GM18909 (cell line): Measurements from ENCODE around the gene PCDHGA5.
A peak's percentile ranks its signal among the peaks of the same experiment; 100 is the strongest.
"Not testable (repeated sequence)": the region's sequence is repeated elsewhere in the genome, so short reads cannot be mapped to it uniquely, and the experiment has no call there.

ENCODE experiments used
- ATAC-seq: cut with Tn5 transposase; IDR thresholded peaks from one replicate; pipeline ENCODE4 v1.9.1; 2021; ENCODE audit warnings: mild to moderate bottlenecking; ENCODE audit not compliant: unreplicated experiment, poor library complexity

PCDHGA5 gene

GRCh38 chr5:141349917-141350619, 13.9 kb upstream of the PCDHGA5 start, which contains the start of gene PCDHGB1:
Gene PCDHGB1, plus strand, starts transcription at chr5:141350099. Its CDS starts 162 bp downstream, at chr5:141350261.
- peak; percentile 54 for ATAC-seq

- no peak for ATAC-seq
Measured at GRCh38 chr5:141351591-141351990, 12.4 kb upstream of the PCDHGA5 start.

- no peak for ATAC-seq
Measured at GRCh38 chr5:141354900-141355469, 9.0 kb upstream of the PCDHGA5 start, which contains the start of gene PCDHGA4. Gene PCDHGA4, plus strand, starts transcription at chr5:141355021. Its CDS starts 87 bp downstream, at chr5:141355108.

- ATAC-seq: no peak
Measured at GRCh38 chr5:141355641-141356040, 8.3 kb upstream of the PCDHGA5 start.

- ATAC-seq: no peak
Measured at GRCh38 chr5:141356133-141356532, 7.8 kb upstream of the PCDHGA5 start.

GRCh38 chr5:141356950-141357349, 7.0 kb upstream of the PCDHGA5 start:
- no peak for ATAC-seq

- ATAC-seq: peak; percentile 72
Measured at GRCh38 chr5:141359790-141360426, 4.1 kb upstream of the PCDHGA5 start, which contains the start of gene PCDHGB2. Gene PCDHGB2, plus strand, starts transcription at chr5:141359994. Its CDS starts 142 bp downstream, at chr5:141360136.

- ATAC-seq: no peak
Measured at GRCh38 chr5:141360685-141361084, 3.3 kb upstream of the PCDHGA5 start.

GRCh38 chr5:141362719-141363118, 1.2 kb upstream of the PCDHGA5 start:
- no peak for ATAC-seq

- ATAC-seq: no peak
Measured at GRCh38 chr5:141366016-141366896, 2.3 kb downstream of the PCDHGA5 start.

- peak; percentile 98 for ATAC-seq
Measured at GRCh38 chr5:141369994-141370848, 6.3 kb downstream of the PCDHGA5 start, which contains the start of gene PCDHGB3. Gene PCDHGB3, plus strand, starts transcription at chr5:141370242. Its CDS starts 153 bp downstream, at chr5:141370395.

- ATAC-seq: no peak
Measured at GRCh38 chr5:141371572-141372475, 7.9 kb downstream of the PCDHGA5 start.

- no peak for ATAC-seq
Measured at GRCh38 chr5:141373673-141374317, 9.8 kb downstream of the PCDHGA5 start, which contains the start of gene PCDHGA6. Gene PCDHGA6, plus strand, starts transcription at chr5:141373891. Its CDS starts 193 bp downstream, at chr5:141374084.

- ATAC-seq: no peak
Measured at GRCh38 chr5:141374627-141375026, 10.7 kb downstream of the PCDHGA5 start.

- ATAC-seq: not testable (repeated sequence)
Measured at GRCh38 chr5:141375444-141376155, 11.6 kb downstream of the PCDHGA5 start.

GRCh38 chr5:141382469-141383294, 18.7 kb downstream of the PCDHGA5 start, which contains the start of gene PCDHGA7:
Gene PCDHGA7, plus strand, starts transcription at chr5:141382742. Its CDS starts 158 bp downstream, at chr5:141382900.
- ATAC-seq: no peak
